Measurements from ENCODE around the gene AFF4.
"Not testable (repeated sequence)": the region's sequence is repeated elsewhere in the genome, so short reads cannot be mapped to it uniquely, and the experiment has no call there.

AFF4 gene, protein sequence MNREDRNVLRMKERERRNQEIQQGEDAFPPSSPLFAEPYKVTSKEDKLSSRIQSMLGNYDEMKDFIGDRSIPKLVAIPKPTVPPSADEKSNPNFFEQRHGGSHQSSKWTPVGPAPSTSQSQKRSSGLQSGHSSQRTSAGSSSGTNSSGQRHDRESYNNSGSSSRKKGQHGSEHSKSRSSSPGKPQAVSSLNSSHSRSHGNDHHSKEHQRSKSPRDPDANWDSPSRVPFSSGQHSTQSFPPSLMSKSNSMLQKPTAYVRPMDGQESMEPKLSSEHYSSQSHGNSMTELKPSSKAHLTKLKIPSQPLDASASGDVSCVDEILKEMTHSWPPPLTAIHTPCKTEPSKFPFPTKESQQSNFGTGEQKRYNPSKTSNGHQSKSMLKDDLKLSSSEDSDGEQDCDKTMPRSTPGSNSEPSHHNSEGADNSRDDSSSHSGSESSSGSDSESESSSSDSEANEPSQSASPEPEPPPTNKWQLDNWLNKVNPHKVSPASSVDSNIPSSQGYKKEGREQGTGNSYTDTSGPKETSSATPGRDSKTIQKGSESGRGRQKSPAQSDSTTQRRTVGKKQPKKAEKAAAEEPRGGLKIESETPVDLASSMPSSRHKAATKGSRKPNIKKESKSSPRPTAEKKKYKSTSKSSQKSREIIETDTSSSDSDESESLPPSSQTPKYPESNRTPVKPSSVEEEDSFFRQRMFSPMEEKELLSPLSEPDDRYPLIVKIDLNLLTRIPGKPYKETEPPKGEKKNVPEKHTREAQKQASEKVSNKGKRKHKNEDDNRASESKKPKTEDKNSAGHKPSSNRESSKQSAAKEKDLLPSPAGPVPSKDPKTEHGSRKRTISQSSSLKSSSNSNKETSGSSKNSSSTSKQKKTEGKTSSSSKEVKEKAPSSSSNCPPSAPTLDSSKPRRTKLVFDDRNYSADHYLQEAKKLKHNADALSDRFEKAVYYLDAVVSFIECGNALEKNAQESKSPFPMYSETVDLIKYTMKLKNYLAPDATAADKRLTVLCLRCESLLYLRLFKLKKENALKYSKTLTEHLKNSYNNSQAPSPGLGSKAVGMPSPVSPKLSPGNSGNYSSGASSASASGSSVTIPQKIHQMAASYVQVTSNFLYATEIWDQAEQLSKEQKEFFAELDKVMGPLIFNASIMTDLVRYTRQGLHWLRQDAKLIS

DNA sequence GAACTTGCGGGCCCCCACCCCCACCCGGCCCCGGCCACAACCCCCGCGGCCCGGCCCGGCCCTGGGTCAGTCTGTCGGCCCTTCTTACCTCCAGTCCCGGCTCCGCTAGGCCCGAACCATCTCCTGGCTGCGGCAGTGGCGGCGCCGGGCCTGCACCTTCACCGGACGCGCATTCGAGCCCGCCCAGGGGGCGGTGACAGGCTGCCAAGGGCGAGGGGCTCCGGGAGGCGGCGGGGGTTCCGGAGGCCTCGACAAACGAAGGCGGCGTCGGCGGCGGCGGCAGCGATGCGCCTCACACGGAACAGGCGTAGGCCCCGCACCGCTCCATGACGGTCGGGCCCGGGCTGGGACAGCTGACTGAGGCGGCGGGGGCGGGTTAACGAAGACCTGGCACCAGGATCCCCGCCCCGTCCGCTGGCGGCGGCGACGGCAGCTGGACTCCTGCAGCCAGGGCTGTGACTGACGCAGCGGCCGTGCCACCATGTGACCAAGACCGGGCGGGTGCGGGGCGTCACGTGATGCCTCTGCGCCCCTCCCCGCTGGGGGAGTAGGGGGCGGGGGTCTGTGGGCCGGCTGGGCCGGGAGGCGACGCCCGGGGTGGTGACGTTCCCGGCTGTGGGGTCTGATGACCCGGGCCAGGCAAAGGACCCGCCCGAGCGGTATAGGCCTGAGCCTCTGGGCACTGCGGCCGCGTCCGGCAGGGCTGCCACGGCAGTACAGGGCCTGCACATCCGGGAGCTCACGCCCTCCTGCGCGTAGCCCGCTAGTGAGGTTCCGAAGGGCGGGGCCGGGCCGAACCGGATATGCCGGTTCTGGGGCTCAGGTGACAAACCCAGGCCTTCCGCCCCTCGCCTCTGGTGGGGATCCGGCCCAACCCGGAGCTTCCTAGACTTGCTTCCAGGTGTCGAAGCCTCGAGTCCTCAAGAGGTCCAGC is at the start of gene AFF4:
AFF4 (minus strand) TSS at position 464 of the 934 bp plus-strand sequence. CDS start 26,445 bp downstream, outside the sequence.
- DNase-seq, result peak; percentile 87 to 94 (median 90)

DNA sequence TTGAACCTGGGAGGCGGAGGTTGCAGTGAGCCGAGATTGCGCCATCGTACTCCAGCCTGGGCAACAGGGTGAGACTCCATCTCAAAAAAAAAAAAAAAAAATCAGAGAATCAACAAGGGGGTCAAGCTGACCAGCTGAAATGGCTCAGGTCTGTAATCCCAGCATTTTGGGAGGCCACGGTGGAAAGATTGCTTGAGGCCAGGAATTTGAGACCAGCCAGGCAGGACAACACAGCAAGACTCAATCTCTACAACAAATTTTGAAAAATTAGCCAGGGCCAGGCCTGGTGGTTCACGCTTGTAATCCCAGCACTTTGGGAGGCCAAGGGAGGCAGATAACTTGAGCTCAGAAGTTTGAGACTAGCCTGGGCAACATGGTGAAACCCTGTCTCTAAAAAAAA is 45.0 kb upstream of the AFF4 start:
- DNase-seq, result not testable (repeated sequence)

- DNase-seq, result no peak
These were observed 43.2 kb upstream of the AFF4 start for GRCh38 chr5:133006653-133007052.

- no peak for DNase-seq
These were observed 35.8 kb upstream of the AFF4 start for GRCh38 chr5:132999246-132999645.

DNA sequence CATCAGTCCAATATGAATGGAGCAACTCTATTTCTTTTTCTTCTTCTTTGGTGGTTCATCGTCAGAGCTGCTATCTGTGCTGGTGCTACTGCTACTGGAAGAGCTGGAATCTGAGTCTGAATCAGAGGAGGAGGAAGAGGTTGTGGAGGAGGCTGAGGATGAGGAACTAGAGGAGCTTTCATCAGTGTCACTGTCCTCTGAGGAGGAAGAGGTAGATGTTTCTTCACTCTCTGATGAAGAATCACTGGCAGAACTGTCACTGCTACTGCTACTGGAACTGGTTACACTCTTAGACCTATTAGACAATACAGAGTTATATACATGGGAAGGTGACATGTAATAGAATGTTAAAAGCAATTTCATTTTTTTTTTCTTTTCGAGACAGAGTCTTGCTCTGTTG is 35.1 kb upstream of the AFF4 start:
- DNase-seq, result no peak

- no peak for DNase-seq
These were observed 32.9 kb upstream of the AFF4 start for GRCh38 chr5:132996307-132996706.

DNA sequence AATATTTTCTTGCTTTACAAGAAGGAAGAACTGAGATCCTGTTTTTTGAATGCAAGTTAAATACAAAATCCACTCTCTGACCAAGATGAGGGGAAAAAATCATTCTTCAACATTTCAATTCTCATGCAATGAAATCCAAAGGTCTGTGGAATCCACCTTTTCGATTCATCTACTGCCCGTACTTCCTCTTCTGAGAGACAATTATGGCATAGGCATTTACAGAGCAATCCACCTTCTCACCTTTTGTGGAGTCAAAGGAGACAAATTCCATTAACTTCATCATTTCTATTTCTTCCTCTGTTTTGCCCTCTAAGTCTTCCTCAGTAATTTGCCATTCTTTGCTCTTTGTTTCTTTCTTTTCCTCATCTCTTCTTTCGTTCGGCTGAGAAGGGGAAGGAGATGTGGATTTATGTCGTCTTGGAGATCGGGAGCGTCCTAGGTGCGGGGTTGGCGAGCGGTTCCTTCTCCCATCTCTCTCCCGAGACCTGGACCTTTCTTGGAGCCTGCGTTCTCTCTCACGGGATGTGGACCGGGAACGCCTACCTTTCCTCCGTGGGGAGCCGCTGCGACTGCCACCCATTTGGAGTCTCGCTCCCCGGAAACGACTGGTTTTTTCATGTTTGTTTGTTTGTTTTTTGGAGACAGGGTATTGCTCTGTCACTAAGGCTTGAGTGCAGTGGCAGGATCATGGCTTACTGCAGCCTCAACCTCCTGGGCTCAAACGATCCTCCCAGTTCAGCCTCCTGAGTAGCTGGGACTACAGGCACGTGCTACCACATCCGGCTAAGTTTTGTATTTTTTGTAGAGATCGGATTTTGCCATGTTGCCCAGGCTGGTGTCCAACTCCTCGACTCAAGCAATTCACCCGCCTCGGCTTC is 24.3 kb upstream of the AFF4 start:
- DNase-seq, result no peak

DNA sequence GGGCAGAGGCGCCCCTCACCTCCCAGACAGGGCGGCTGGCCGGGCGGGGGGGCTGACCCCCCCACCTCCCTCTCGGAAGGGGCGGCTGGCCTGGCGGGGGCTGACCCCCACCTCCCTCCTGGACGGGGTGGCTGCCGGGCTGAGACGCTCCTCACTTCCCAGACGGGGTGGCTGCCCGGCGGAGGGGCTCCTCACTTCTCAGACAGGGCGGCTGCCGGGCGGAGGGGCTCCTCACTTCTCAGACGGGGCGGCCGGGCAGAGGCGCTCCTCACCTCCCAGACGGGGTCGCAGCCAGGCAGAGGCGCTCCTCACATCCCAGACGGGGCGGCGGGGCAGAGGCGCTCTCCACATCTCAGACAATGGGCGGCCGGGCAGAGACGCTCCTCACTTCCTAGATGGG is 19.5 kb upstream of the AFF4 start:
- not testable (repeated sequence) for DNase-seq

DNA sequence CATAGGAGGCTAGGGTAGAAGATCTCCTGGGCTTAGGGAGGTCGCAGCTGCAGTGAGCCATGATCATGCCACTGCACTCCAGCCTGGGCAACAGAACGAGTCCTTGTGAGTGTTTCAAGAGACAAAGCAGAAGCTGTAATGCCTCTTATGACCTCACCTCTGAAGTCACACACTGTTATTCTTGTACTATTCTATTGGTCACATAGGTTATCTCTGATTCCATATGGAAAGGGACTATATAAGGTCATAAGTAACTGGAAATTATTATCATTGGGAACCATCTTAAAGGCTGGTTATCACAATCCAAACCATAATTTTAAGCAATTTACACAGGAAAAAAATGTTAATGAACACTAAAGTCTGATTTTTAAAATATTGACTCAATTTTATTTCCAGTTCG is 17.9 kb upstream of the AFF4 start:
- DNase-seq, result no peak

DNA sequence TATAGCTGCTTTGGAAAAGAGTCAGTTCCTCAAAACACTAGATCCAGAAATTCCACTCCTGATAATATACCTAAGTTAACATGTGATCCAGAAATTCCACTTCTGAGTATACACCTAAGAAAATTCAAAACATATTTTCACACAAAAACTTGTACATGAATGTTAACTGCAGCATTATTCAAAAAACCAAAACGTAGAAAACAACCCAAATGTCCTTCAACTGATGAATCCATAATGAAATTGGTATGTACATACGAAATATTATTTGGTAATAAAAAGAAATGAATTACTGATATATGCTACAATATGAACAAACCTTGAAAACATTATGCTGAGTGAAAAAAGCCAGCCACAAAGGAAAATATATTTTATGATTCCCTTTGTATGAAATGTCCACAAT is 16.5 kb upstream of the AFF4 start:
- DNase-seq, result no peak

- no peak for DNase-seq
These were observed 16.0 kb upstream of the AFF4 start for GRCh38 chr5:132979367-132979940.

DNA sequence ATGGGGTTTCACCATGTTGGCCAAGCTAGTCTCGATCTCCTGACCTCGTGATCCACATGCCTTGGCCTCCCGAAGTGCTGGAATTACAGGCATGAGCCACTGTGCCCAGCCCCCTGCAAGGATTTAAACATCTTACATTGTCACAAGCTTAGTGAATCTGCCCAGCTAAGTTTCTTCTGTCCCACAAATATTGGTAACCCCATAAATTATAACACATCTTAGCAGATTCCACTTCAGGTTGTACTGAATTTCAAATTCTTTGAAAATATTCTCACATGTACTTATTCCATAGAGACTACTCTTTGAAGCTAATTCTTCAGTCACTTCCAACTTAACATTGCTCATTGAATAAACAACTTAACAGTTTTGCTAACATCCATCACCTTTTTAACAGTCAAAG is 13.4 kb upstream of the AFF4 start:
- DNase-seq, result no peak

- not testable (repeated sequence) for DNase-seq
These were observed 9.0 kb upstream of the AFF4 start for GRCh38 chr5:132972436-132972828.

DNA sequence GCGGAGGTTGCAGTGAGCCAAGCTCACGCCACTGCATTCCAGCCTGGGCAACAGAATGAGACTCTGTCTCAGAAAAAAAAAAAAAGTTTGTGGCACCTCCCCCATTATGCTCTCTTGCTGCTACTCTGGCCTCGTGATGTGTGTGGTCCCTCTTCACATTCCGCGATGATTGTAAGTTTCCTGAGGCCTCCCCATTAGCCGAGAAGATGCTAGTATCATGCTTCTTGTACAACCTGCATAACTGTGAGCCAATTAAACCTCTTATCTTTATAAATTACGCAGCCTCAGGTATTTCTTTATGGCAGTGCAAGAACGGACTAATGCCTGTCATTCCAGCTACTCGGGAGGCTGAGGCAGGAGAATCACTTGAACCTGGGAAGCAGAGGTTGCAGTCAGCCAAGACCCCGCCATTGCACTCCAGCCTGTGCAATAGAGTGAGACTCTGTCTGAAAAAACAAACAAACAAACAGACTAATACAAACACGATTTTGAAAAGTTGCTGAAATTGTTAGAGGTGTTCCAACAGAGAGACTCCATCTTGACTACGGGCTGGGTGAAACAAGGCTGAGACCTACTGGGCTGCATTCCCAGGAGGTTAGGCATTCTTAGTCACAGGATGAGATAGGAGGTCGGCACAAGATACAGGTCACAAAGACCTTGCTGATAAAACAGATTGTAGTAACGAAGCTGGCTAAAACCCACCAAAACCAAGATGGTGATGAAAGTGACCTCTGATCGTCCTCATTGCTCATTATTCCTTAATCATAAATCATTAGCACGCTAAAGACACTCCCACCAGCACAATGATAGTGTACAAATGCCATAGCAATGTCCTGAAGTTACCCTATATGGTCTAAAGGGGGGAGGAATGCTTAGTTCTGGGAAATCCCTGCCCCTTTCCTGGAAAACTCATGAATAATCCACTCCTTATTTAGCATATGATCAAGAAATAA is 8.3 kb upstream of the AFF4 start:
- DNase-seq, result no peak

DNA sequence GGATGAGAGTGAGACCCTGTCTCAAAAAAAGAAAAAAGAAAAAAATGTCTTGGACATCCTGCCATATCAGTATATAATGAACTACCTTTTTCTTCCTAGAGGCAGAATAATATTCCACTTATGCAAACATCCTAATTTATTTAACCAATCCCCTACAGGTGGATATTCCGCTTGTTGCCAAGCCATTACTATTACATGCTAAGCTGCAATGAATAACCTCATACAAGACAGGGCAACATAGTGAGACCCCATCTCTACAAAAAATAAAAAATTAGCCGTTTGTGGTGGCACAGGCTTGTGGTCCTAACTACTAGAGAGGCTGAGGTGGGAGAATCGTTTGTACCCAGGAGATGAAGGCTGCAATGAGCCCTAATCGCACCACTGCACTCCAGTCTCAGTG is 1.7 kb upstream of the AFF4 start:
- no peak for DNase-seq

- peak; percentile 45 to 74 (median 46) for DNase-seq
These were observed 909 bp downstream of the AFF4 start for GRCh38 chr5:132962429-132963021.

GRCh38 chr5:132961887-132962286 is 1.5 kb downstream of the AFF4 start:
- no peak for DNase-seq

- DNase-seq, result not testable (repeated sequence)
These were observed 2.2 kb downstream of the AFF4 start for GRCh38 chr5:132961123-132961815.

Measured in NCI-H1417 (cell line).